WTC11 (cell line): ENCODE results near the gene ADISSP.

ENCODE experiments used
- CBFB ChIP-seq: sonication (generic); formaldehyde crosslinking; IDR thresholded peaks from 2 replicates; pipeline ENCODE4 v1.8.1; 2022; ENCODE audit warnings: mild to moderate bottlenecking, low read depth, missing genetic modification reagents
- FOXK1 ChIP-seq: sonication (generic); formaldehyde crosslinking; IDR thresholded peaks from 2 replicates; pipeline ENCODE4 v1.8.0; 2022; ENCODE audit warnings: mild to moderate bottlenecking, moderate library complexity, missing genetic modification reagents
- GABPB1 ChIP-seq: sonication (generic); formaldehyde crosslinking; IDR thresholded peaks from 2 replicates; pipeline ENCODE4 v1.8.1; 2023; ENCODE audit warnings: mild to moderate bottlenecking, missing genetic modification reagents
- NR2C2 ChIP-seq: sonication (generic); formaldehyde crosslinking; IDR thresholded peaks from 2 replicates; pipeline ENCODE4 v1.8.0; 2022; ENCODE audit warnings: mild to moderate bottlenecking, missing genetic modification reagents
- SP1 ChIP-seq: sonication (generic); formaldehyde crosslinking; conservative IDR thresholded peaks from 2 replicates; pipeline ENCODE4 v1.8.1; 2022; ENCODE audit warnings: missing genetic modification reagents
- TCF7 ChIP-seq: sonication (generic); formaldehyde crosslinking; IDR thresholded peaks from 2 replicates; pipeline ENCODE4 v1.8.0; 2022; ENCODE audit warnings: mild to moderate bottlenecking, low read depth, missing genetic modification reagents, moderate library complexity
- USF2 ChIP-seq: sonication (generic); formaldehyde crosslinking; IDR thresholded peaks from 2 replicates; pipeline ENCODE4 v1.8.1; 2023; ENCODE audit warnings: mild to moderate bottlenecking, missing genetic modification reagents, moderate library complexity
- ZNF121 ChIP-seq: sonication (generic); formaldehyde crosslinking; IDR thresholded peaks from 2 replicates; pipeline ENCODE4 v1.8.0; 2023; ENCODE audit warnings: missing genetic modification reagents
- ZNF263 ChIP-seq: sonication (generic); formaldehyde crosslinking; IDR thresholded peaks from 2 replicates; pipeline ENCODE4 v1.8.1; 2022; ENCODE audit warnings: low read depth, mild to moderate bottlenecking, moderate library complexity, missing genetic modification reagents
- ZNF532 ChIP-seq: fragments of 250-450 bp; sonication (Bioruptor Pico); IDR thresholded peaks from 2 replicates; pipeline ENCODE4 v1.9.0; 2021; ENCODE audit warnings: mild to moderate bottlenecking, borderline replicate concordance
- TF ChIP-seq, protein P1 (sequence below): fragments of 200-600 bp; IDR thresholded peaks from 2 replicates; pipeline ENCODE4 v1.8.0; 2022; ENCODE audit warnings: antibody characterized with exemption
- TF ChIP-seq, protein P2 (sequence below): sonication (generic); formaldehyde crosslinking; IDR thresholded peaks from 2 replicates; pipeline ENCODE4 v1.8.0; 2022; ENCODE audit warnings: mild to moderate bottlenecking, missing genetic modification reagents
- TF ChIP-seq, protein P3 (sequence below): sonication (generic); formaldehyde crosslinking; conservative IDR thresholded peaks from 2 replicates; pipeline ENCODE4 v1.8.1; 2022; ENCODE audit warnings: mild to moderate bottlenecking, missing genetic modification reagents
- TF ChIP-seq, protein P4 (sequence below): sonication (generic); formaldehyde crosslinking; IDR thresholded peaks from 2 replicates; pipeline ENCODE4 v1.8.1; 2022; ENCODE audit warnings: mild to moderate bottlenecking, missing genetic modification reagents, moderate library complexity, borderline replicate concordance

DNA sequence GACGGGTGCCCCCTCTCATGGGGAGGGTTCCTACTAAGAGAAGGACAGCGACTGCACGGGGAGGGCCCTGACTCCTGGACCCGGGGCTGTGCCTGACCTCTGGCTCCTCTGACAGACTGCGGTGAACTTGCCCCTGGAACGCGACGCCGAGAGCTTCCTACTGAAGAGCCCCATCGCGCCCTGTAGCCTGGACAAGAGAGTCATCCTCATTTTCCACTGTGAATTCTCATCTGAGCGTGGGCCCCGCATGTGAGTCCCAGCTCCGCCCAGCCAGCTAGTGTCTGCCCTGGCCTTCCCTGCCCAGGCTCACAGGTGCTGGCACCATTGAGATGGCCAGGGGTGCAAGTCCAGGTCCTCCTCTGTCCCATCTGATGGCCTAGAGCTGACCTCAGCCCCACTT is 35.7 kb upstream of the ADISSP start:
- TF ChIP-seq, protein P1, sequence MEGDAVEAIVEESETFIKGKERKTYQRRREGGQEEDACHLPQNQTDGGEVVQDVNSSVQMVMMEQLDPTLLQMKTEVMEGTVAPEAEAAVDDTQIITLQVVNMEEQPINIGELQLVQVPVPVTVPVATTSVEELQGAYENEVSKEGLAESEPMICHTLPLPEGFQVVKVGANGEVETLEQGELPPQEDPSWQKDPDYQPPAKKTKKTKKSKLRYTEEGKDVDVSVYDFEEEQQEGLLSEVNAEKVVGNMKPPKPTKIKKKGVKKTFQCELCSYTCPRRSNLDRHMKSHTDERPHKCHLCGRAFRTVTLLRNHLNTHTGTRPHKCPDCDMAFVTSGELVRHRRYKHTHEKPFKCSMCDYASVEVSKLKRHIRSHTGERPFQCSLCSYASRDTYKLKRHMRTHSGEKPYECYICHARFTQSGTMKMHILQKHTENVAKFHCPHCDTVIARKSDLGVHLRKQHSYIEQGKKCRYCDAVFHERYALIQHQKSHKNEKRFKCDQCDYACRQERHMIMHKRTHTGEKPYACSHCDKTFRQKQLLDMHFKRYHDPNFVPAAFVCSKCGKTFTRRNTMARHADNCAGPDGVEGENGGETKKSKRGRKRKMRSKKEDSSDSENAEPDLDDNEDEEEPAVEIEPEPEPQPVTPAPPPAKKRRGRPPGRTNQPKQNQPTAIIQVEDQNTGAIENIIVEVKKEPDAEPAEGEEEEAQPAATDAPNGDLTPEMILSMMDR = no peak
- TF ChIP-seq SP1 (CRISPR knock-in tag) = no peak
- TF ChIP-seq, protein P2, sequence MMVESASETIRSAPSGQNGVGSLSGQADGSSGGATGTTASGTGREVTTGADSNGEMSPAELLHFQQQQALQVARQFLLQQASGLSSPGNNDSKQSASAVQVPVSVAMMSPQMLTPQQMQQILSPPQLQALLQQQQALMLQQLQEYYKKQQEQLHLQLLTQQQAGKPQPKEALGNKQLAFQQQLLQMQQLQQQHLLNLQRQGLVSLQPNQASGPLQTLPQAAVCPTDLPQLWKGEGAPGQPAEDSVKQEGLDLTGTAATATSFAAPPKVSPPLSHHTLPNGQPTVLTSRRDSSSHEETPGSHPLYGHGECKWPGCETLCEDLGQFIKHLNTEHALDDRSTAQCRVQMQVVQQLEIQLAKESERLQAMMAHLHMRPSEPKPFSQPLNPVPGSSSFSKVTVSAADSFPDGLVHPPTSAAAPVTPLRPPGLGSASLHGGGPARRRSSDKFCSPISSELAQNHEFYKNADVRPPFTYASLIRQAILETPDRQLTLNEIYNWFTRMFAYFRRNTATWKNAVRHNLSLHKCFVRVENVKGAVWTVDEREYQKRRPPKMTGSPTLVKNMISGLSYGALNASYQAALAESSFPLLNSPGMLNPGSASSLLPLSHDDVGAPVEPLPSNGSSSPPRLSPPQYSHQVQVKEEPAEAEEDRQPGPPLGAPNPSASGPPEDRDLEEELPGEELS (CRISPR knock-in tag) = no peak
- TF ChIP-seq, protein P3, sequence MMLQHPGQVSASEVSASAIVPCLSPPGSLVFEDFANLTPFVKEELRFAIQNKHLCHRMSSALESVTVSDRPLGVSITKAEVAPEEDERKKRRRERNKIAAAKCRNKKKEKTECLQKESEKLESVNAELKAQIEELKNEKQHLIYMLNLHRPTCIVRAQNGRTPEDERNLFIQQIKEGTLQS (CRISPR knock-in tag) = no peak
- no peak for TF ChIP-seq CBFB (CRISPR knock-in tag)
- no peak for TF ChIP-seq NR2C2
- no peak for TF ChIP-seq ZNF121
- no peak for TF ChIP-seq USF2 (CRISPR knock-in tag)
- TF ChIP-seq ZNF263 (CRISPR knock-in tag) = no peak
- no peak for TF ChIP-seq FOXK1 (CRISPR knock-in tag)
- no peak for TF ChIP-seq GABPB1
- TF ChIP-seq, protein P4, sequence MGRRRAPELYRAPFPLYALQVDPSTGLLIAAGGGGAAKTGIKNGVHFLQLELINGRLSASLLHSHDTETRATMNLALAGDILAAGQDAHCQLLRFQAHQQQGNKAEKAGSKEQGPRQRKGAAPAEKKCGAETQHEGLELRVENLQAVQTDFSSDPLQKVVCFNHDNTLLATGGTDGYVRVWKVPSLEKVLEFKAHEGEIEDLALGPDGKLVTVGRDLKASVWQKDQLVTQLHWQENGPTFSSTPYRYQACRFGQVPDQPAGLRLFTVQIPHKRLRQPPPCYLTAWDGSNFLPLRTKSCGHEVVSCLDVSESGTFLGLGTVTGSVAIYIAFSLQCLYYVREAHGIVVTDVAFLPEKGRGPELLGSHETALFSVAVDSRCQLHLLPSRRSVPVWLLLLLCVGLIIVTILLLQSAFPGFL (CRISPR knock-in tag) = no peak
- TF ChIP-seq TCF7 (CRISPR knock-in tag) = no peak
- no peak for TF ChIP-seq ZNF532 (CRISPR knock-in tag)
